OCI-LY1 (cell line): Measurements from ENCODE around the gene RGS16.

ENCODE experiments used
- EZH2 ChIP-seq: fragments of 200-600 bp; sonication (generic), shearing (Covaris generic); IDR thresholded peaks from 2 replicates; pipeline ENCODE4 v1.8.0; 2017; ENCODE audit warnings: borderline replicate concordance, mixed run types, mild to moderate bottlenecking, antibody characterized with exemption, low read length, moderate library complexity, mixed read lengths
- TF ChIP-seq, protein P1 (sequence below): fragments of 200-600 bp; sonication (generic), shearing (Covaris generic); IDR thresholded peaks from 2 replicates; pipeline ENCODE4 v1.5.1; 2017; ENCODE audit warnings: mild to moderate bottlenecking, antibody characterized with exemption, low read length, moderate library complexity, mixed read lengths

DNA sequence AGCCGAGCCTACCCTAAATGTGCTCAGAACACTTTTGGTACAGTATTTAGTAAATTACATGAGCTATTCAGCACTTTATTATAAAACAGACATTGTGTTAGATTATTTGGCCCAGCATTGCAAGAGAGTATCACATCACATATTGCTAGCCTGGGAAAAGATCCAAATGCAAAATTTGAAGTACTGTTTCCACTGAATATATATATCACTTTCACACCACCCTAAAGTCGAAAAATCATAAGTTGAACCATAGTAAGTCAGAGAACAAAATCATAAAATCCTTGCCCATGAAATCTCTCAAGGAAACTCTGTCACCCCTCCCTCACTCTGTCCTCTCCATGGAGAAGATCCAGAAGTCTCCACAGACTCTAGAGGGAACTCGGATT is 47.1 kb upstream of the RGS16 start:
- no peak for TF ChIP-seq EZH2
- TF ChIP-seq, protein P1, sequence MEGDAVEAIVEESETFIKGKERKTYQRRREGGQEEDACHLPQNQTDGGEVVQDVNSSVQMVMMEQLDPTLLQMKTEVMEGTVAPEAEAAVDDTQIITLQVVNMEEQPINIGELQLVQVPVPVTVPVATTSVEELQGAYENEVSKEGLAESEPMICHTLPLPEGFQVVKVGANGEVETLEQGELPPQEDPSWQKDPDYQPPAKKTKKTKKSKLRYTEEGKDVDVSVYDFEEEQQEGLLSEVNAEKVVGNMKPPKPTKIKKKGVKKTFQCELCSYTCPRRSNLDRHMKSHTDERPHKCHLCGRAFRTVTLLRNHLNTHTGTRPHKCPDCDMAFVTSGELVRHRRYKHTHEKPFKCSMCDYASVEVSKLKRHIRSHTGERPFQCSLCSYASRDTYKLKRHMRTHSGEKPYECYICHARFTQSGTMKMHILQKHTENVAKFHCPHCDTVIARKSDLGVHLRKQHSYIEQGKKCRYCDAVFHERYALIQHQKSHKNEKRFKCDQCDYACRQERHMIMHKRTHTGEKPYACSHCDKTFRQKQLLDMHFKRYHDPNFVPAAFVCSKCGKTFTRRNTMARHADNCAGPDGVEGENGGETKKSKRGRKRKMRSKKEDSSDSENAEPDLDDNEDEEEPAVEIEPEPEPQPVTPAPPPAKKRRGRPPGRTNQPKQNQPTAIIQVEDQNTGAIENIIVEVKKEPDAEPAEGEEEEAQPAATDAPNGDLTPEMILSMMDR = no peak
